Anterior cingulate cortex (tissue), 58 donors: ENCODE data around the gene FZR1.
A peak's percentile ranks its signal among the peaks of the same experiment; 100 is the strongest.

Source experiments
- DNase-seq, 58 donors: peaks; one replicate each; lab custom pipeline; 2025; lab: John Stamatoyannopoulos, UW

FZR1 gene

GRCh38 chr19:3539756-3540118 lies 33.6 kb downstream of the FZR1 start:
- DNase-seq, result no peak

- DNase-seq, result peak in 38 of 58 donors; percentile 11 to 91 (median 53)
Observed at GRCh38 chr19:3543150-3544057, 37.3 kb downstream of the FZR1 start.

- DNase-seq, result peak in 4 of 58 donors; percentile 13 to 51 (median 37)
Observed at GRCh38 chr19:3544058-3544376, 37.9 kb downstream of the FZR1 start.

GRCh38 chr19:3544742-3545668 lies 38.9 kb downstream of the FZR1 start:
- DNase-seq, result peak in 55 of 58 donors; percentile 30 to 95 (median 77)

GRCh38 chr19:3545669-3546034 lies 39.5 kb downstream of the FZR1 start:
- DNase-seq, result no peak

GRCh38 chr19:3546119-3546518 lies 40.0 kb downstream of the FZR1 start:
- DNase-seq, result no peak

GRCh38 chr19:3547301-3547731 lies 41.2 kb downstream of the FZR1 start:
- DNase-seq, result peak in 2 of 58 donors; percentile 17 to 43

- DNase-seq, result no peak
Observed at GRCh38 chr19:3547767-3548282, 41.7 kb downstream of the FZR1 start.

GRCh38 chr19:3548606-3549005 lies 42.5 kb downstream of the FZR1 start:
- peak in 27 of 58 donors; percentile 8 to 83 (median 37) for DNase-seq

GRCh38 chr19:3549816-3550215 lies 43.7 kb downstream of the FZR1 start:
- no peak for DNase-seq

- no peak for DNase-seq
Observed at GRCh38 chr19:3550947-3551791, 45.1 kb downstream of the FZR1 start.

GRCh38 chr19:3551792-3552095 lies 45.6 kb downstream of the FZR1 start:
- no peak for DNase-seq

GRCh38 chr19:3554254-3555083 lies 48.4 kb downstream of the FZR1 start:
- no peak for DNase-seq

- DNase-seq, result no peak
Observed at GRCh38 chr19:3555653-3556422, 49.7 kb downstream of the FZR1 start.

GRCh38 chr19:3556423-3556977 lies 50.4 kb downstream of the FZR1 start:
- DNase-seq, result peak in 1 of 58 donors; percentile 12

GRCh38 chr19:3556978-3557460 lies 50.9 kb downstream of the FZR1 start:
- peak in 1 of 58 donors; percentile 33 for DNase-seq

- peak in 57 of 58 donors; percentile 49 to 95 (median 88) for DNase-seq
Observed at GRCh38 chr19:3557461-3558248, 51.5 kb downstream of the FZR1 start, which contains the start of gene MFSD12. Gene MFSD12 (minus strand): TSS chr19:3557586. CDS start chr19:3557403, 183 bp downstream.
